ENCODE results near the gene CCDC183.

CCDC183 gene

GRCh38 chr9:136792321-136793085 lies 3.6 kb upstream of the CCDC183 start:
- Histone ChIP-seq H3K4me3 (ENCODE audit: low read length, poor library complexity, severe bottlenecking) (peak overlapping the region; percentile 89), H4K20me1 (ENCODE audit: insufficient read depth, low read length, poor library complexity, severe bottlenecking) (peaks cover 9% of the 10 kb centered on the region), H3K9me3 (ENCODE audit: insufficient read depth, low read depth, low read length) (no peaks in the 10 kb centered on the region), H3K4me2 (ENCODE audit: low read depth, low read length, poor library complexity, severe bottlenecking) (peak overlapping the region; percentile 98), H3K36me3 (ENCODE audit: insufficient read depth, low read length) (no peaks in the 10 kb centered on the region), H3K79me2 (ENCODE audit: insufficient read depth, low read length) (no peaks in the 10 kb centered on the region; the same call in 1 of the 2 replicates), H2AFZ (ENCODE audit: low read length) (no peak overlapping the region), H3K9ac (ENCODE audit: low read depth, low read length, poor library complexity, severe bottlenecking) (peak overlapping the region; percentile 95), H3K4me1 (ENCODE audit: insufficient read depth, low read length, poor library complexity, severe bottlenecking) (peaks cover 18% of the 10 kb centered on the region), H3K27me3 (ENCODE audit: insufficient read depth, low read length, poor library complexity, severe bottlenecking) (no peaks in the 10 kb centered on the region), H3K9me2 (replicated peaks; ENCODE audit: low read depth, low read length) (no peaks in the 10 kb centered on the region), H3F3A (ENCODE audit: low read depth) (no peaks in the 10 kb centered on the region)
- TF ChIP-seq CTCF (conservative IDR thresholded peaks at IDR 0.05; ENCODE audit: low read length) (no peak), EZH2phosphoT487 (IDR thresholded peaks at IDR 0.05; ENCODE audit: borderline replicate concordance) (no peak)

GRCh38 chr9:136793086-136793946 lies 2.8 kb upstream of the CCDC183 start:
- Histone ChIP-seq H3K4me2 (ENCODE audit: low read depth, low read length, poor library complexity, severe bottlenecking) (no peak overlapping the region), H3K4me1 (ENCODE audit: insufficient read depth, low read length, poor library complexity, severe bottlenecking) (peaks cover 12% of the 10 kb centered on the region), H3K4me3 (ENCODE audit: low read length, poor library complexity, severe bottlenecking) (no peak overlapping the region)

More at GRCh38 chr9:136793086-136793946, 2.8 kb upstream of the CCDC183 start:
- H3F3A ChIP-seq (ENCODE audit: low read depth): no peaks in the 10 kb centered on the region
- peaks cover 9% of the 10 kb centered on the region for H4K20me1 ChIP-seq (ENCODE audit: insufficient read depth, low read length, poor library complexity, severe bottlenecking)
- no peak overlapping the region for H2AFZ ChIP-seq (ENCODE audit: low read length)
- TF ChIP-seq EZH2phosphoT487 (IDR thresholded peaks at IDR 0.05; ENCODE audit: borderline replicate concordance) (no peak), CTCF (conservative IDR thresholded peaks at IDR 0.05; ENCODE audit: low read length) (no peak)
- H3K79me2 ChIP-seq (ENCODE audit: insufficient read depth, low read length): no peaks in the 10 kb centered on the region; the same call in 1 of the 2 replicates
- H3K9me2 ChIP-seq (replicated peaks; ENCODE audit: low read depth, low read length): no peaks in the 10 kb centered on the region
- no peaks in the 10 kb centered on the region for H3K9me3 ChIP-seq (ENCODE audit: insufficient read depth, low read depth, low read length)
- no peaks in the 10 kb centered on the region for H3K36me3 ChIP-seq (ENCODE audit: insufficient read depth, low read length)
- no peak overlapping the region for H3K9ac ChIP-seq (ENCODE audit: low read depth, low read length, poor library complexity, severe bottlenecking)
- H3K27me3 ChIP-seq (ENCODE audit: insufficient read depth, low read length, poor library complexity, severe bottlenecking): no peaks in the 10 kb centered on the region
